GM06990 (cell line): ENCODE data around the gene RAB11A.

Experiments used
- DNase-seq: peaks from one replicate; pipeline ENCODE4 v3.0.0-alpha.2; 2011; ENCODE audit not compliant: insufficient read length; ENCODE audit errors: extremely low read depth
- H3K27me3 ChIP-seq: replicated peaks from 2 replicates; pipeline ENCODE4 v1.6.0; 2011; ENCODE audit warnings: low read length; ENCODE audit not compliant: control insufficient read depth, insufficient read depth
- H3K36me3 ChIP-seq: 2 replicates; pipeline ENCODE4 v1.5.1; 2011; ENCODE audit warnings: low read length; ENCODE audit not compliant: control insufficient read depth, insufficient read depth
- H3K4me3 ChIP-seq: replicated peaks from 2 replicates; pipeline ENCODE4 v1.5.1; 2011; ENCODE audit warnings: low read depth, mild to moderate bottlenecking, control low read depth, low read length
- CTCF ChIP-seq: IDR thresholded peaks from 2 replicates; pipeline ENCODE4 v1.5.1; 2011; ENCODE audit warnings: low read length, control low read depth, mild to moderate bottlenecking, inconsistent platforms; ENCODE audit not compliant: insufficient read depth, poor library complexity, severe bottlenecking

The RAB11A gene

GRCh38 chr15:65931221-65931620 lies 61.9 kb downstream of the RAB11A start:
- no peak for DNase-seq
- Histone ChIP-seq H3K36me3 (no peaks in the 10 kb centered on the region), H3K27me3 (no peaks in the 10 kb centered on the region), H3K4me3 (no peak overlapping the region)
- TF ChIP-seq CTCF, result no peak

- Histone ChIP-seq H3K27me3 (no peaks in the 10 kb centered on the region), H3K4me3 (no peak overlapping the region), H3K36me3 (no peaks in the 10 kb centered on the region)
- no peak for TF ChIP-seq CTCF
- DNase-seq, result no peak
These were observed 66.1 kb downstream of the RAB11A start for GRCh38 chr15:65935391-65935790.

- no peak for DNase-seq
- TF ChIP-seq CTCF, result no peak
- H3K4me3 ChIP-seq, result no peak overlapping the region
- H3K36me3 ChIP-seq, result no peaks in the 10 kb centered on the region
- H3K27me3 ChIP-seq, result no peaks in the 10 kb centered on the region
These were observed 67.0 kb downstream of the RAB11A start for GRCh38 chr15:65936282-65936681.

GRCh38 chr15:65937054-65937453 lies 67.8 kb downstream of the RAB11A start:
- Histone ChIP-seq H3K4me3 (no peak overlapping the region), H3K36me3 (no peaks in the 10 kb centered on the region), H3K27me3 (no peaks in the 10 kb centered on the region)
- no peak for DNase-seq
- TF ChIP-seq CTCF, result no peak

GRCh38 chr15:65937476-65937875 lies 68.2 kb downstream of the RAB11A start:
- no peak for TF ChIP-seq CTCF

GRCh38 chr15:65938604-65939003 lies 69.3 kb downstream of the RAB11A start:
- DNase-seq, result no peak
- TF ChIP-seq CTCF, result no peak
- H3K36me3 ChIP-seq, result no peaks in the 10 kb centered on the region

More at GRCh38 chr15:65937476-65937875, 68.2 kb downstream of the RAB11A start:
- Histone ChIP-seq H3K4me3 (no peak overlapping the region), H3K27me3 (no peaks in the 10 kb centered on the region), H3K36me3 (no peaks in the 10 kb centered on the region)
- DNase-seq, result no peak

More at GRCh38 chr15:65938604-65939003, 69.3 kb downstream of the RAB11A start:
- H3K4me3 ChIP-seq, result no peak overlapping the region
- no peaks in the 10 kb centered on the region for H3K27me3 ChIP-seq
